Left colon (tissue), 2 donors: ENCODE measurements around the gene NFIX. TPM values are rescaled to one million over a fixed set of nuclear protein-coding genes. Genes with fewer than 3 reads are reported as not detected.
"Not testable (repeated sequence)": the region's sequence is repeated elsewhere in the genome, so short reads cannot be mapped to it uniquely, and the experiment has no call there.

ENCODE experiments used
- ATAC-seq: fragments of 200-7000 bp; cut with Tn5 transposase; one replicate; pipeline ENCODE4 v1.9.1; 2020; ENCODE audit warnings: mild to moderate bottlenecking, moderate library complexity
- DNase-seq, 2 donors: peaks; one replicate each; pipeline ENCODE4 v3.0.0-alpha.2; 2020
- intact Hi-C, 2 donors: fragments of 100-400 bp; cut with DNase I in 1 of 2; cut with micrococcal nuclease in 1 of 2; formaldehyde crosslinking; loops; one replicate each; pipeline versions ENCODE4 v1.11.2 to v1.14.0; 2022; cut with DNase I, micrococcal nuclease
- long read RNA-seq: library from polyadenylated mRNA; unstranded; transcript quantifications from one replicate; pipeline ENCODE4 v2.0.0, GENCODE V29; 2021
- total RNA-seq, 2 donors: library from RNA; stranded (reverse); fragmentation: NEBNext Ultra II Directional; extraction: Animal tissue kit (Norgen Biotek cat#: 25700); gene quantifications; one replicate each; pipeline ENCODE4 v1.2.1, GENCODE V29; 2021
- donor health status: DM: no; HTN: no; CAD: no.
- donor health status: DM: yes; HTN: yes; CAD: no.

NFIX gene
- 10 to 100 TPM; 49.8 to 61.7 TPM for total RNA-seq
- long read RNA-seq, partial matches to known transcripts = 3 of 7 reads
- long read RNA-seq, other reads (novel, unspliced or antisense) = 4 of 7 reads

GRCh38 chr19:12994701-12995595, at the start of gene NFIX:
Gene NFIX, plus strand, starts transcription at chr19:12995475. Its CDS starts 363 bp downstream, at chr19:12995838.
- ATAC-seq (peak; percentile 58), DNase-seq (peak; percentile 67 to 77)
- intact Hi-C loops = no loop called here

DNA sequence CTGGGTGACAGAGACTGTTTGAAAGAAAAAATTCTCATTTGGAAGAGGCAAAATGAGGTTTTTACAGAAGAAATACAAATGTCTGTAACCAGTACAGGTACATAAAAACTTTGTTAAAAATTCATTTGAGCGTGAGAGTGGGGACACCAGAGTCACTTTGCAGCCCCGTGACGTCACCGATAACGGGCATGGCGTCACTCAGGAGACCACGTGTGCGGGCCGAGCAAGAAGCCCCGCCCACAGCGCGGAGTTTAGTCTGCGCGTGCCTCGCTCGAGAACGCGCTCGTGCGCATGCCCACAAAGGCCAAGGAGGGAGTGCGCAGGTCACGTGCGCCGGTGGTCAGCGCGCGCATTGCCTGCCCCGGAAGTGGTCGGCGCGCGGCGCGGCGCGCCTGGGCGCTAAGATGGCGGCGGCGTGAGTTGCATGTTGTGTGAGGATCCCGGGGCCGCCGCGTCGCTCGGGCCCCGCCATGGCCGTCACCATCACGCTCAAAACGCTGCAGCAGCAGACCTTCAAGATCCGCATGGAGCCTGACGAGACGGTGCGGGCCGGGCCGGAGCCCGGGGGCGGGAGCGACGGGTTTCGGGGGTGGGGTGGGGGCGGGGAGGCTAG, 49.7 kb upstream of the NFIX start, which contains the start of gene RAD23A:
Gene RAD23A, plus strand, starts transcription at position 384 of the 613 bp plus-strand sequence. Its CDS starts 87 bp downstream, at position 471.
- ATAC-seq (peak; percentile 93), DNase-seq (peak; percentile 97 to 100)
- intact Hi-C loops = no loop called here

- DNase-seq = peak; percentile 74 to 76
- intact Hi-C loops = no loop called here
- ATAC-seq = peak; percentile 82
Measured at GRCh38 chr19:12946092-12946721, 49.1 kb upstream of the NFIX start.

GRCh38 chr19:12946731-12947496, 48.4 kb upstream of the NFIX start:
- ATAC-seq = no peak
- no peak for DNase-seq
- intact Hi-C loops = no loop called here

DNA sequence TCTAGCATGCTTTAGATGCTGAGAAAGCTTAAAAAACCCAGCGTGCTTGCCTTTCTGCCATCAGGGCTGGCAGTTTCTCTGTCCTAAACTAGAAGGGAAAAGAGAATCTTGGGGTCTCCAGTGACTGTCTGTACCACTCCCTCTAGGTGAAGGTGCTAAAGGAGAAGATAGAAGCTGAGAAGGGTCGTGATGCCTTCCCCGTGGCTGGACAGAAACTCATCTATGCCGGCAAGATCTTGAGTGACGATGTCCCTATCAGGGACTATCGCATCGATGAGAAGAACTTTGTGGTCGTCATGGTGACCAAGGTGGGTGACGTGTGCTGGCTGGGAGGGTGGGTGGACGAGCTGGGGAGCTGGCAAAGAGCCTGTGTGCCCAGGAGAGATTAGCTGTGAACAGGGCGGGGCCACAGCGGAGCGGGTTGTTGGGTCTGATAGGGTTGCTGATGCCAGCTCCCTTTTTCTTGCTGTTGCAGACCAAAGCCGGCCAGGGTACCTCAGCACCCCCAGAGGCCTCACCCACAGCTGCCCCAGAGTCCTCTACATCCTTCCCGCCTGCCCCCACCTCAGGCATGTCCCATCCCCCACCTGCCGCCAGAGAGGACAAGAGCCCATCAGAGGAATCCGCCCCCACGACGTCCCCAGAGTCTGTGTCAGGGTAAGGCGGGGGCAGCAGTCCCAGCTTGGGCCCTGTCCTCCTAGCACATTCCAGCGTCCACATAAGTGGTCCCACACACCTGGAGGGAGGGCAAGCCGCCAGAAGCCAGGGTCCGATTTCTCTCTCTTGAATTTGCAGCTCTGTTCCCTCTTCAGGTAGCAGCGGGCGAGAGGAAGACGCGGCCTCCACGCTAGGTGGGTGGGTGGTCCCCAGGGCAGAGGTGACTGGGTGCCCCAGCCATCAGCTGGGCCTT, 47.3 kb upstream of the NFIX start:
- intact Hi-C loops = no loop called here
- no peak for ATAC-seq
- DNase-seq = no peak

DNA sequence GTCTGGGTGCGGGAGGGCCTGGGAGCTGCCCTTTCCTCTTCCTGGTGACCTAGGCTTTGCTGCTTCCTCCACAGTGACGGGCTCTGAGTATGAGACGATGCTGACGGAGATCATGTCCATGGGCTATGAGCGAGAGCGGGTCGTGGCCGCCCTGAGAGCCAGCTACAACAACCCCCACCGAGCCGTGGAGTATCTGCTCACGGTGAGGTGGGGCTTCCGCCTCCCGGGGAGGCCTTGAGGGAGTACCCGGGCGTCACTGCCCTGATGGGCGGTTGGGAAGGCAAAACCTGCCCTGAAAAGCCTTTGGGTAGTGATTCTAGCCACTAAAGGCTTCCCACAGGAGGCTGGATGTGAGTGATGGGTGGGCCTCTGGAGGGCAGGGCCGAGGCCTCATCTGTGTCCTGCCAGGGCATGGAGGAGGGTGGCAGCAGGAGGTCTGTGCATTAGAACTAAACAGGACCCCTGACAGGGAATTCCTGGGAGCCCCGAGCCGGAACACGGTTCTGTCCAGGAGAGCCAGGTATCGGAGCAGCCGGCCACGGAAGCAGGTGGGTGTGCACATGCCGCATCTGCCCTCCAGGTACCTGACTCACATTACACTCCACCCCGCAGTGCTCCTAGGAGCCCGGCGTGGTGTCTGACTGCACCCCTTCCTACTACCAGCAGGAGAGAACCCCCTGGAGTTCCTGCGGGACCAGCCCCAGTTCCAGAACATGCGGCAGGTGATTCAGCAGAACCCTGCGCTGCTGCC, 46.5 kb upstream of the NFIX start:
- no peak for ATAC-seq
- DNase-seq = no peak
- intact Hi-C loops = no loop called here

DNA sequence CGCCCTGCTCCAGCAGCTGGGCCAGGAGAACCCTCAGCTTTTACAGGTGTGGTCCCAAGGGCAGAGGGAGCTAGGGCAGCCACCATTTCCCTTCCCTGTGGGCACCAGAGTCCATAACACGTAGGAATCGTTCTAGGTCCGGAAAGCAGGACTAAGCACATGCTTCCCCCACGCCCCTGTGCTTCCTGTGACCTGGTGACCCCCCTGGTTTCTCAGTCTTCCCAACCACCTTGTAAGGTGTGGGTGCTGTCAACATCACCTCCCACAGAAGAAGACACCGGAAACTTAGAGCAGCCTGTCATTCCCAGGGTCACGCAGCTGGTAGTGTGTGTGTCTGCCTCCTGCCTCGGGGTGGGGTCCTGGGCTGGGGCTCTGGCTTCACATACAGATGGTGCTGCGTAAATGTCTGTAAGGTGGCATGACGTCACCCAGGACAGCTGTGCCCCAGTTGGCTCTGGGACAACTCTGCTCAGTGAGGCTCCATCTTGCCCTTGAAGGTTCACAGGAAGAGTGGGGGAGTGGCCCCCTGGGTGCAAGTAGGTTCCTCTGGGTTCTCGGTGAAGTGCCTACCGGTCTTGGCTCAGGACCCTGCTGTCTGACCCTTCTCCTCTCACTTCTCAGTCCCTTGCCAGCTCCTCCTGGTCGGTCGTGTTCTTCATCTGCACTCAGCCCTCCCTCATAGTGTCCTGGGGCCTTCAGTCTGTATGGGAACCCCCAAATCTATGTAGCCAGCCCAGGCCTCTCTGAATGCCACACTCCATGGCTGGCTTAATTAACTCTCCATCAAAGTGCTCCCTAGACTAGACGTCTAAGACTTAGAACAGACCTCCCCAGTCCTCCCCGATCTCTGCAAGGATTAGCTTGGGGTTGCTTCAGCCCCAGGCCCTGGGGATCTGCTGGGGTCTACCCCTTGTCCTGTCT, 45.7 kb upstream of the NFIX start:
- ATAC-seq (no peak), DNase-seq (no peak)
- intact Hi-C loops = no loop called here

- intact Hi-C loops, ATAC-seq, DNase-seq: not testable (repeated sequence)
Measured at GRCh38 chr19:12952050-12952449, 43.2 kb upstream of the NFIX start.

GRCh38 chr19:12952488-12953137, 42.7 kb upstream of the NFIX start:
- DNase-seq (no peak), ATAC-seq (no peak)
- intact Hi-C loops = no loop called here

DNA sequence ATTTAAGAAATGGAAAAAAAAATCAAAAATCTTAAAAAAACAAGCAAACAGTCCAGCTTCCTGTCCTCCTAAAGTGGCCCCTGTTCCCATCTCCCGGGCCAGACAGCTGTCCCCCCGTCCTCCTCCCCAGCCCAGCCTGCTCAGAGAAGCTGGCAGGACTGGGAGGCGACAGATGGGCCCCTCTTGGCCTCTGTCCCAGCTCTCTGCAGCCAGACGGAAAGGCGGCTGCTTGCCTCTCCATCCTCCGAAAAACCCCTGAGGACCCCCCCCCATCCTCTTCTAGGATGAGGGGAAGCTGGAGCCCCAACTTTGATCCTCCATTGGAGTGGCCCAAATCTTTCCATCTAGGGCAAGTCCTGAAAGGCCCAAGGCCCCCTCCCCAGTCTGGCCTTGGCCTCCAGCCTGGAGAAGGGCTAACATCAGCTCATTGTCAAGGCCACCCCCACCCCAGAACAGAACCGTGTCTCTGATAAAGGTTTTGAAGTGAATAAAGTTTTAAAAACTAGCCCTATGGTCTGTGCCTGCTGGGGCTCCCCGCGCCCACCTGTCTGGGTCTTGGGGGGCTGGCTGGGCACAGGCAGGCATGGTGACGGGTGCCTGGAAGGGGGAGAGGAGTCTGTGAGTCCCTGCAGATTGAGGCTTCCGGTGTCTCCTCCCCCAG, 42.0 kb upstream of the NFIX start:
- no peak for DNase-seq
- intact Hi-C loops = no loop called here

GRCh38 chr19:12953799-12954611, 41.3 kb upstream of the NFIX start:
- ATAC-seq = no peak
- DNase-seq = no peak
- intact Hi-C loops = no loop called here

More for the DNA sequence above, 42.0 kb upstream of the NFIX start:
- ATAC-seq = no peak

DNA sequence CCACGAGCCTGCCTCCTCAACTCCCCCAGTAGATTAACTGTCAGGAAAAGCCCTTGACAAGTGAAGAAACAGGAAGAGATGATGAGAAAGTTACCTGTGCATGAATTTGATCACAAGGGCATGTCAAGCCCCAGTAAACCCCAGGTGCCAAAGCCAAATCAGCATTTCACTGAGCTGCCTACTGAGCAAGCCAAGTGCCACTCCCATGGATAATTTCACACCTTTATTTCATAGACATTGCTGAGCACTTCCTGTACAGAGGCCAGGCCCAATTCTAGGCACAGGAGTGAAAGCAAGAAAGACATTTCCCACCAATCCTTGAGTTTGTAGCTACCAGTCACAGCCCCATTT, 40.7 kb upstream of the NFIX start:
- ATAC-seq (peak; percentile 58), DNase-seq (no peak)
- intact Hi-C loops = no loop called here

DNA sequence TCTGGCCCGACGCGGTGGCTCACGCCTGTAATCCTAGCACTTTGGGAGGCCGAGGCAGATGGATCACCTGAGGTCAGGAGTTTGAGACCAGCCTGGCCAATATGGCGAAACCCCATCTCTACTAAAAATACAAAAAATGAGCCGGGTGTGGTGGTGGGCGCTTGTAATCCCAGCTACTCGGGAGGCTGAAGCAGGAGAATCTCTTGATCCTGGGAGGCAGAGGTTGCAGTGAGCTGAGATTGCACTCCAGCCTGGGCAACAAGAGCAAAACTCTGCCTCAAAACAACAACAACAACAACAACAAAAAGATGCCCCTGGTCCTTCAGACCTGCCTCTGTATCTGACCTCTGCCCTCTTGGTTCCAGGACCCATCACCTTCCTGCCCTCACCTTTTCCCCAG, 39.7 kb upstream of the NFIX start:
- DNase-seq, intact Hi-C loops, ATAC-seq: not testable (repeated sequence)

- ATAC-seq = no peak
- intact Hi-C loops = no loop called here
- DNase-seq = no peak
Measured at GRCh38 chr19:12955996-12956395, 39.3 kb upstream of the NFIX start.
